ENCODE results near the gene LYZL1. TPM values are rescaled to one million over a fixed set of nuclear protein-coding genes. Genes with fewer than 3 reads are reported as not detected.
A peak's percentile ranks its signal among the peaks of the same experiment; 100 is the strongest.
"Not testable (repeated sequence)": the region's sequence is repeated elsewhere in the genome, so short reads cannot be mapped to it uniquely, and the experiment has no call there.

Gene LYZL1
- total and polyA plus RNA-seq, 9 donors, result not detected

GRCh38 chr10:29326886-29327745 lies 38.2 kb downstream of the LYZL1 start:
- Histone ChIP-seq H3K27me3 (ENCODE audit: control insufficient read depth, insufficient read depth, low read length) (no peaks in the 10 kb centered on the region), H3K27ac (ENCODE audit: low read length) (no peak overlapping the region), H3K9me3 (replicated peaks; ENCODE audit: control insufficient read depth, low read depth, low read length) (no peaks in the 10 kb centered on the region), H3K4me1 (ENCODE audit: control insufficient read depth, insufficient read depth, low read length) (peaks cover 14% of the 10 kb centered on the region), H3K4me3 (ENCODE audit: low read length) (no peak overlapping the region), H3K36me3 (ENCODE audit: control insufficient read depth, insufficient read depth, low read length) (no peaks in the 10 kb centered on the region)
- 83% methylated on average over 6 of the region's 10 CpGs for WGBS (ENCODE audit: insufficient coverage)
- DNase-seq, result no peak

DNA sequence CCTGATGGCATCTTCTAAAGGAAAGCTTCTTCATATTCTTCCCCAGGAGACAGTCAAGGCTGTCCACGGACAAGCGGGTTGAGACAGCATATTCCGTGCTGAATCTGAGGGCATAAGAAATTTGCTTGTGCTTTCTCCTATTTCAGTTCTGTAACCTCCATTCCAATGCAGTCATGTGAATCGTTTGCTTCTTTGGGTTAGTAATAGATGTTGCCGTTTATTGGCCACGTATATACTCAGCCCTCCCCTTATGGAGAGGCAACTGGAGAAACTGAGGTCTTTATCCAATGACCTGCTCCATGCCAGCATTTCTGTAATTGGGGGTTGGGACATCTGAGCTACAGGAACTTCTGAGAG lies 38.9 kb downstream of the LYZL1 start:
- no peaks in the 10 kb centered on the region for H3K36me3 ChIP-seq (ENCODE audit: control insufficient read depth, insufficient read depth, low read length)
- H3K4me3 ChIP-seq (ENCODE audit: low read length), result no peak overlapping the region
- peaks cover 14% of the 10 kb centered on the region for H3K4me1 ChIP-seq (ENCODE audit: control insufficient read depth, insufficient read depth, low read length)
- no peak overlapping the region for H3K27ac ChIP-seq (ENCODE audit: low read length)
- 90% methylated on average over 2 of the region's 6 CpGs for WGBS (ENCODE audit: insufficient coverage)
- H3K27me3 ChIP-seq (ENCODE audit: control insufficient read depth, insufficient read depth, low read length), result no peaks in the 10 kb centered on the region
- H3K9me3 ChIP-seq (replicated peaks; ENCODE audit: control insufficient read depth, low read depth, low read length), result no peaks in the 10 kb centered on the region
- no peak for DNase-seq

DNA sequence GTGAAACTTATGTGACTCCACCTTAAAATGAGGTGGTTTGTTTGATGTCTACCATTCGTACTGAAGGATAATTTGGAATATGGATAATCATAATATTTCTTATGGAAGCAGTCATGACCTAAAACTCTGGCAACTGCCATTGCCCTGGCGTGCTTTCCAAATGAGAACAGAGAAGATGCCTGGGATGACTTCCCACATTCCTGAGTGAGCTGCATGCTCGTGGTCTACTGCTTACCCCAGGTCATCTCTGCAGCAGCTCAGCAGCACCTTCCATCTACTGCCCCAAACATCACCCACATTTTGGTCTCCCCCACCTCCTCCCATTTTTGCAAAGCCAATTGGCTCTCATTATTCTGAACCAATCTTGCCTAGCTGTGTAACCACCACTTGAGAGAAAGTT lies 40.1 kb downstream of the LYZL1 start:
- no peak overlapping the region for H3K4me3 ChIP-seq (ENCODE audit: low read length)
- peaks cover 7% of the 10 kb centered on the region for H3K4me1 ChIP-seq (ENCODE audit: control insufficient read depth, insufficient read depth, low read length)
- WGBS (ENCODE audit: insufficient coverage), result 24% methylated on average over 2 of the region's 3 CpGs
- H3K36me3 ChIP-seq (ENCODE audit: control insufficient read depth, insufficient read depth, low read length), result no peaks in the 10 kb centered on the region
- no peaks in the 10 kb centered on the region for H3K9me3 ChIP-seq (replicated peaks; ENCODE audit: control insufficient read depth, low read depth, low read length)
- no peak overlapping the region for H3K27ac ChIP-seq (ENCODE audit: low read length)
- no peaks in the 10 kb centered on the region for H3K27me3 ChIP-seq (ENCODE audit: control insufficient read depth, insufficient read depth, low read length)
- DNase-seq, result peak; percentile 93

DNA sequence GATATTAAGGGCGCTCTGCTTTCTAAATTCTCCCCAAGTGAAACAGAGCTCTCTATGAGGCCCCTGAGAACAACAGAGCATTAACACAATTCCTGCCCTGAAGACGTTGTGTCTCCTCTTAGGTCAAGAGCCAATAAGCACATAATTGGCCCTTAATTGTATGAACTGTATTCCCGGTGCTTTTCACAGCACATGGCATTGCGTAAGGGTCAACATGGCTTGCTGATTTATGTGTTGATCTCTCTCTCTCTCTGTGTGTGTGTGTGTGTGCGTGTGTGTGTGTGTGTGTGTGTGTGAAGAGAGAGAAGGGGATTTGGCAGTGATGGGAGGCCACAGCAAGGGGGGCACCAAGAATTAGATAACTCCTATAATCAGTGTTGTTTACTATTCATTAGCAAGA lies 40.5 kb downstream of the LYZL1 start:
- H3K27ac ChIP-seq (ENCODE audit: low read length), result peak overlapping the region; percentile 6
- WGBS (ENCODE audit: insufficient coverage), result no CpG with 5 or more reads among the region's 5 CpGs

DNA sequence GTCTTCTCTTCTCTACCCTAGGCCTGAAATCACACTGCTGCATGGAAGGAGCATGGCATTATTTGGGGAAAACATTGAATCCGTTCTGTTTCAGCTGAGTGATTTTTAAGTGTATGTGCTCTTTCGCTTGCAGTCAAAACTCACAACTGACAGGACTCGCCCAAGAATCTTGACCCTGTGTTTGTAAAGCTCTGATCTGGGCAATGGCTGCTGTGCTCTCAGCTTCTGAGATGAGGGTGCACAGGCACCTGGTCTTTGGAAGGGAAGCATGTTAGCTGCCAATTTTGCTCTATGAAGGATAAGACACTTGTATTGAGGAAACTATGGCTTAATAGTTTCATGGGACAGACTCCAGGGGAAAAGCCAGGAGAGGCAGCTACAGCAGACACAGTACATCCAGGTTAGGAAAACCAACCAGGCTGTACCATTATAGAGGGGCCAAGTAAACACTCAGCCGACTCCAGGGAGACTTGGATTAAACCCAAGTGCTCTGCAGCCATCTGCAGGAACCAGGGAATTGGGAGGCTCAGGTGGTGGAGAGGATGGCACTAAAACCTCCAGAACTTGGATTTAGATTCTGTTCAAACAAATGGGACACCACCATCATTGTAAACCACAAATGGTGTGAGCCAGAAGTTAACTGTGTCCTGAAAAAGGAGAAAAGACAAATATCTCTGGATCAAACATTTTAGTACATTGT lies 43.3 kb downstream of the LYZL1 start:
- Histone ChIP-seq H3K36me3 (ENCODE audit: control insufficient read depth, insufficient read depth, low read length) (no peaks in the 10 kb centered on the region), H3K4me1 (ENCODE audit: control insufficient read depth, insufficient read depth, low read length) (peaks cover 7% of the 10 kb centered on the region), H3K4me3 (ENCODE audit: low read length) (no peak overlapping the region), H3K27ac (ENCODE audit: low read length) (no peak overlapping the region), H3K27me3 (ENCODE audit: control insufficient read depth, insufficient read depth, low read length) (no peaks in the 10 kb centered on the region), H3K9me3 (replicated peaks; ENCODE audit: control insufficient read depth, low read depth, low read length) (no peaks in the 10 kb centered on the region)
- WGBS (ENCODE audit: insufficient coverage), result 75% methylated on average over 4 of the region's 4 CpGs
- no peak for DNase-seq

More for the DNA sequence above, 40.5 kb downstream of the LYZL1 start:
- peaks cover 7% of the 10 kb centered on the region for H3K4me1 ChIP-seq (ENCODE audit: control insufficient read depth, insufficient read depth, low read length)
- no peaks in the 10 kb centered on the region for H3K36me3 ChIP-seq (ENCODE audit: control insufficient read depth, insufficient read depth, low read length)
- H3K27me3 ChIP-seq (ENCODE audit: control insufficient read depth, insufficient read depth, low read length), result no peaks in the 10 kb centered on the region
- no peak overlapping the region for H3K4me3 ChIP-seq (ENCODE audit: low read length)
- H3K9me3 ChIP-seq (replicated peaks; ENCODE audit: control insufficient read depth, low read depth, low read length), result no peaks in the 10 kb centered on the region
- DNase-seq, result peak; percentile 34

DNA sequence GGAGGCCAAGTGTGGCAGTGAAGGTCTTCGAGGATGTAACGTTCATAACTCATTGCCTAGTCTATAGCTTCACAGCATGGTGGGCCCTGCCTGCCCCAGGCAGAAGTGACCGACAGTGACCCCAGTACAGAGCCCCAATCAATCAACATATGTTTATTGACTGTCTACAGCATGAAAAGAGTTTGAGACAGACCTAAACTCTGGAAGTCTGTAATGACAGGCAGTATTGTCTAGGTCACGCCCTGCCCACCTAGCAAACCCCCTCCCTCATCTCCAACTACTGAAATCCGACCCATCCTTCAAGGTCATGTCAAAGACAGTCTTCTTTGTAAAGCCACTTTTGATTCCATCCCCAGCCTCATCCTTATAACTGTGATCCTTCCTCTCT lies 43.9 kb downstream of the LYZL1 start:
- no peak for DNase-seq
- no peak overlapping the region for H3K4me3 ChIP-seq (ENCODE audit: low read length)
- H3K4me1 ChIP-seq (ENCODE audit: control insufficient read depth, insufficient read depth, low read length), result peaks cover 7% of the 10 kb centered on the region
- H3K27ac ChIP-seq (ENCODE audit: low read length), result no peak overlapping the region
- H3K9me3 ChIP-seq (replicated peaks; ENCODE audit: control insufficient read depth, low read depth, low read length), result no peaks in the 10 kb centered on the region
- no peaks in the 10 kb centered on the region for H3K27me3 ChIP-seq (ENCODE audit: control insufficient read depth, insufficient read depth, low read length)
- WGBS (ENCODE audit: insufficient coverage), result 27% methylated on average over 2 of the region's 5 CpGs
- H3K36me3 ChIP-seq (ENCODE audit: control insufficient read depth, insufficient read depth, low read length), result no peaks in the 10 kb centered on the region

DNA sequence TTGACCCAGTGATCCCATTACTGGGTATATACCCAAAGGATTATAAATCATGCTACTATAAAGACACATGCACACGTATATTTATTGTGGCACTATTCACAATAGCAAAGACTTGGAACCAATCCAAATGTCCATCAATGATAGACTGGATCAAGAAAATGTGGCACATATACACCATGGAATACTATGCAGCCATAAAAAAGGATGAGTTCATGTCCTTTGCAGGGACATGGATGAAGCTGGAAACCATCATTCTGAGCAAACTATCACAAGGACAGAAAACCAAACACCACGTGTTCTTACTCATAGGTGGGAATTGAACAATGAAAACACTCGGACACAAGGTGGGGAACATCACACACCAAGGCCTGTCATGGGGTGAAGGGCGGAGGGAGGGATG lies 48.7 kb downstream of the LYZL1 start:
- WGBS (ENCODE audit: insufficient coverage), result no CpG with 5 or more reads among the region's 4 CpGs
- not testable (repeated sequence) for H3K36me3 ChIP-seq (ENCODE audit: control insufficient read depth, insufficient read depth, low read length); H3K27ac ChIP-seq (ENCODE audit: low read length); H3K9me3 ChIP-seq (replicated peaks; ENCODE audit: control insufficient read depth, low read depth, low read length); H3K4me1 ChIP-seq (ENCODE audit: control insufficient read depth, insufficient read depth, low read length); H3K27me3 ChIP-seq (ENCODE audit: control insufficient read depth, insufficient read depth, low read length); DNase-seq; H3K4me3 ChIP-seq (ENCODE audit: low read length)

DNA sequence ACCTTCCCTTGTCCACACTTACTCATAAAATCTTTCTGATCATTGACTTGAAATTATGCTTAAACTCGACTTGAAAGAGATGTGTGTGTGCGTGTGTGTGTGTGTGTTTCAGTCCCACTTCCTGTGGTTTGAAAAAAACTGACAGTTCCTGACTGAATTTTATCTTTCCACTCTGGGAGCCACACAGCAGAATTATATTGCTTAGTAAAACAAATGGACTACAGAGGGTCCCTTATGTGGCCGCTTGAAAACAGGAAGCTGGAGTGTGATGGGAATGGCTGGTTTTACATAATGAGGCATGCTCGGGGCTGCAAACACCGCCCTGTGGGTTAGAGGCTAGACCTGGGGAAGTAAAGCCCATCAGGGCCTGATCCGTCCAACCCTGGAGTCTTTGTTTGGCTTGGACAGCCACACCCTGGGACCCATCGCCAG lies 54.8 kb downstream of the LYZL1 start:
- Histone ChIP-seq H3K4me3 (ENCODE audit: low read length) (no peak overlapping the region), H3K4me1 (ENCODE audit: control insufficient read depth, insufficient read depth, low read length) (peaks cover 11% of the 10 kb centered on the region), H3K27me3 (ENCODE audit: control insufficient read depth, insufficient read depth, low read length) (peaks cover 8% of the 10 kb centered on the region), H3K9me3 (replicated peaks; ENCODE audit: control insufficient read depth, low read depth, low read length) (peaks cover 7% of the 10 kb centered on the region), H3K36me3 (ENCODE audit: control insufficient read depth, insufficient read depth, low read length) (no peaks in the 10 kb centered on the region), H3K27ac (ENCODE audit: low read length) (peak overlapping the region; percentile 48)
- DNase-seq, result peak; percentile 62
- WGBS (ENCODE audit: insufficient coverage), result 35% methylated on average over 4 of the region's 7 CpGs

- DNase-seq, result peak; percentile 87
- Histone ChIP-seq H3K27ac (ENCODE audit: low read length) (peak overlapping the region; percentile 48), H3K4me3 (ENCODE audit: low read length) (no peak overlapping the region), H3K4me1 (ENCODE audit: control insufficient read depth, insufficient read depth, low read length) (peaks cover 11% of the 10 kb centered on the region), H3K9me3 (replicated peaks; ENCODE audit: control insufficient read depth, low read depth, low read length) (peaks cover 7% of the 10 kb centered on the region), H3K27me3 (ENCODE audit: control insufficient read depth, insufficient read depth, low read length) (peaks cover 8% of the 10 kb centered on the region), H3K36me3 (ENCODE audit: control insufficient read depth, insufficient read depth, low read length) (no peaks in the 10 kb centered on the region)
- 41% methylated on average over 5 of the region's 18 CpGs for WGBS (ENCODE audit: insufficient coverage)
Measured at GRCh38 chr10:29344073-29344820, 55.4 kb downstream of the LYZL1 start.
